ENCODE measurements around the gene TMED8.

GRCh38 chr14:77319422-77319821 is 57.5 kb downstream of the TMED8 start:
- no peak for TF ChIP-seq POLR2A (IDR thresholded peaks at IDR 0.05)
- TF ChIP-seq CTCF (IDR thresholded peaks at IDR 0.05): no peak
- no peak for TF ChIP-seq POLR2AphosphoS5 (IDR thresholded peaks at IDR 0.05)
- TF ChIP-seq EP300 (IDR thresholded peaks at IDR 0.05): no peak

Data from suprapubic skin (tissue), 4 donors.